CD4-positive, alpha-beta T cell treated with Interleukin-4 for 4 hours (primary cell): ENCODE data around the gene UGT2B10.
"Not testable (repeated sequence)": the region's sequence is repeated elsewhere in the genome, so short reads cannot be mapped to it uniquely, and the experiment has no call there.

Source experiments
- DNase-seq: peaks from one replicate; pipeline ENCODE4 v3.0.0-alpha.2; 2020

UGT2B10 gene

DNA sequence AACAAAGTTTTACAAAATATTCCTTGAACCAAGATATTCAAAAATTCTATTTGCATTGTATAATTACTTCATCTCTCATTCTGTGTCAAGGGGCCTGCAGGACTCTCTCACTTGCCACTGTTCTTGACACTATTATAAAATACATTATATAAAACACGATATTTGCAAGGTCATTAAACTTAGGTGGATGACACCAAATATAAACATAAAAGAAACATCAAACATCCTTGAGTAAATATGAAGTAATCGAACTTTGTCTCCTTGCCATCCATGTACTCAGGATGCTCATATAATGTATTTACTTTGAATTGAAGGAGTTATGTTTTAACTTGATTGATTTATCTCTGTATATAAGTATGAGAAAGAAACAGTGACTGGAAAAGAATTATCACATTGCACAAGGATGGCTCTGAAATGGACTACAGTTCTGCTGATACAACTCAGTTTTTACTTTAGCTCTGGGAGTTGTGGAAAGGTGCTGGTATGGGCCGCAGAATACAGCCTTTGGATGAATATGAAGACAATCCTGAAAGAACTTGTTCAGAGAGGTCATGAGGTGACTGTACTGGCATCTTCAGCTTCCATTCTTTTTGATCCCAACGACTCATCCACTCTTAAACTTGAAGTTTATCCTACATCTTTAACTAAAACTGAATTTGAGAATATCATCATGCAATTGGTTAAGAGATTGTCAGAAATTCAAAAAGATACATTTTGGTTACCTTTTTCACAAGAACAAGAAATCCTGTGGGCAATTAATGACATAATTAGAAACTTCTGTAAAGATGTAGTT lies at the start of gene UGT2B10:
Gene UGT2B10 (plus strand): TSS at position 378 of the 793 bp plus-strand sequence. CDS start 26 bp downstream, at position 404.
- not testable (repeated sequence) for DNase-seq

GRCh38 chr4:68771836-68772235 lies 44.0 kb upstream of the UGT2B10 start:
- DNase-seq, result not testable (repeated sequence)

DNA sequence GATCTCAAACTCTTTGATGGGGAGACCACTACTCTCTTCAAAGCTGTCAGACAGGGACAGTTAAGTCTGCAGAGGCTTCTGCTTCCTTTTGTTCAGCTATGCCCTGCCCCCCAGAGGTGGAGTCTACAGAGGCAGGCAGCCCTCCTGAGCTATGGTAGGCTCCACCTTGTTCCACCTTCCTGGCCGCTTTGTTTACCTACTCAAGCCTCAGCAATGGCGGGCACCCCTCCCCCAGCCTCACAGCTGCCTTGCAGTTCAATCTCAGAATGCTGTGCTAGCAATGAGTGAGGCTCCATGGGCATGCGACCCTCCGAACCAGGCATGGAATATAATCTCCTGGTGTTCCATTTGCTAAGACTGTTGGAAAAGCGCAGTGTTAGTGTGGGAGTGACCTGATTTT lies 42.1 kb upstream of the UGT2B10 start:
- no peak for DNase-seq

DNA sequence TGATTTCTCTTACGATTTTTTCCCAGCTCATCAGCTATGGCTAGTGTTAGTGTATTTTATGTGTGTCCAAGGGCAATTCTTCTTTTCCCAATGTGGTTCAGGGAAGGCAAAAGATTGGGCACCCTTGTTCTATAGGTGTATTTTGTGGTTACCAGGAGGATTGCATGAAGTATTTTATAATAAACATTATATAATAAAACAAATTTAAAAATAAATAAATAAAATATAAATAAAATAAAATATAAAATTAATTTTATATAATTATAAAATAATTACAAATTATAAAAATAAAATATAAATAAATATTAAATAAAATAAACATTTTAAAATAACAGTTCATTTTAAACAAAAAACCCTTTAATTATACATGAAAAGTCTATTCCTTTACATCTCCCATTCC lies 35.6 kb upstream of the UGT2B10 start:
- no peak for DNase-seq

- DNase-seq, result no peak
Observed at GRCh38 chr4:68797048-68797447, 18.7 kb upstream of the UGT2B10 start.

DNA sequence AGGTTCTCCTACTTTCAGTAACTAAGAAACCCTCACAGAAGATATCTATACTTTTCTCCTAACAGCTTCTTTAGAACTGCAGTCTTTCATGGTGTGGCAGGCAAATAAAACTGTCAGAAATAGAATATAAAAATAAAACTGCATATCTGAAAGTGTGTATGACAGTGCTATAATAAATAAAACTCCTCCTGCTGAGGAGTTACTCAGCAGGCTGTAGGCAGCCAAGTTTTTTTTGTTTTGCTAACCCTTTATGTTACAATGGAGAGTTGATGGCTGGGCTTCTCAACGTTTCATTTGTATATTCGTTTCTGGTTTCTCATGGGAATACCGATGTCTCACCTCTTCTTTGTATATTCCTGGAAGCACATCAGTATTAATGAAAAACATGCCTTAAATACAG lies 18.2 kb upstream of the UGT2B10 start:
- no peak for DNase-seq

DNA sequence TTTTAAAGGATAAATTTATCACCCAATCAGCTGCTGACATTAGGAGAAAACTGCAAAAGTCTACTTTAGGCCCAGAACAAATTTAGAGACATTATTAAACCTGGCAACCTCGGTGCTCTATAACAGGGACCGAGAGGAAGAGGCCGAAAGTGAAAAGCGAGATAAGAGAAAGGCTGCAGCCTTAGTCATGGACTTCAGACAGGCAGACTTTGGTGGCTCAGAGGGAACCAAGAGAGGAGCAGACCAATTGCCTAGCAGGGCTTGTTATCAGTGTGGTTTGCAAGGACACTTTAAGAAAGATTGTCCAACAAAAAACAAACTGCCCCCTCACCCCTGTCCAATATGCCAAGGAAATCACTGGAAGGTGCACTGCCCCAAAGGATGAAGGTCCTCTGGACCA lies 12.8 kb upstream of the UGT2B10 start:
- DNase-seq, result no peak

DNA sequence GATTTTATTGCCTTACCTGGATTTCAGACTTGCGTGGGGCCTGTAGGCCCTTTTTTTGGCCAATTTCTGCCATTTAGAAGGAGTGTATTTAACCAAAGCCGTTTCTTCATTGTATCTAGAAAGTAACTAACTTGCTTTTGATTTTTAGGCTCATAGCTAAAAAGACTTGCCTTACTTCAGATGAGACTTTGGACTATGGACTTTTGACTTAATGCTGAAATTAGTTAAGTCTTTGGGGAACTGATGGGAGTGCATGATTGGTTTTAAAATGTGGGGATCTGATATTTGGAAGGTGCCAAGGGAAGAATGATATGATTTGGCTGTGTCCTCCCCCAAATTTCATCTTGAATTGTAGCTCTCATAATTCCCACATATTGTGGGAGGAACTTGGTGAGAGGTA lies 7.7 kb upstream of the UGT2B10 start:
- no peak for DNase-seq

GRCh38 chr4:68810919-68811318 lies 4.9 kb upstream of the UGT2B10 start:
- DNase-seq, result no peak

DNA sequence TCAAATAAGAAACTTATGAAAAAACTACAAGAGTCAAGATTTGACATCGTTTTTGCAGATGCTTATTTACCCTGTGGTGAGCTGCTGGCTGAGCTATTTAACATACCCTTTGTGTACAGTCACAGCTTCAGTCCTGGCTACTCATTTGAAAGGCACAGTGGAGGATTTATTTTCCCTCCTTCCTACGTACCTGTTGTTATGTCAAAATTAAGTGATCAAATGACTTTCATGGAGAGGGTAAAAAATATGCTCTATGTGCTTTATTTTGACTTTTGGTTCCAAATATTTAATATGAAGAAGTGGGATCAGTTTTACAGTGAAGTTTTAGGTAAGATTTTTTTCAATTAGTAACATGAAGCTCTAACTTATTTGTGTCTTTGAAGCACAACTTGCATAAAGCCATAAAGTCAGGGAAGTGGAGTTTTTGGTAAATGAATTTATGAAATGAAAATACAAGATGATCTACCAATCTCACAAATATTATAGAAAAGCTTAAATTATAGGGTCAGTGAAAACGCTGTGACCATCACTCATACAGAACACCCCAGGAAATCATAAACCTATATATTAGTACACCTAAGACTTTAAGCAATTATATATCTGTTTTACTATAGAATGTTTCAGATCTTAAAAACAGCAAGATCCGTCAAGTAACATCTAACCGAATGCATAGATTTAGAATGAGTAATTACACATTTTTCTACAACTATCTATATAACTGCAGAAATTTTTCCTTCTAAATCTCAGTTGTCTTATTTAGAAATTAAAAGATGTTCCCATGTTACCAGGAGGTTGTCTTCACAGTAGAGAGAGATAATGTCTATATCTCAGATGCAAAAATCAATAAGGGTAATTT lies 844 bp downstream of the UGT2B10 start:
- not testable (repeated sequence) for DNase-seq

GRCh38 chr4:68817386-68817785 lies 1.6 kb downstream of the UGT2B10 start:
- DNase-seq, result no peak

DNA sequence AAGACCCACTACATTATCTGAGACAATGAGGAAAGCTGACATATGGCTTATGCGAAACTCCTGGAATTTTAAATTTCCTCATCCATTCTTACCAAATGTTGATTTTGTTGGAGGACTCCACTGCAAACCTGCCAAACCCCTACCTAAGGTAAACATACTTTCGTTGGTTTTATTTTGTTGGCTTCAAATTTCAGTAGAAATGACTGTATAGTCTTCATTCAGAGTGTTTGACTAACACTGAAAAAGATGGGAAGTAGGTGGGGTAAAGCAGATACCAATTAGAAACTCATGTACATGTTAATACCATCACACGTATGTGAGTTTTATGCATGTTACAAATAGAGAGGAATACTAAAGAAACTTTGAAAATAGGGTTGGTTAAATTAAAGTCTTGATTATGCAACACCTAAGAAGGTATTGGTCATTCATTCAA lies 2.3 kb downstream of the UGT2B10 start:
- DNase-seq, result not testable (repeated sequence)

- DNase-seq, result no peak
Observed at GRCh38 chr4:68831642-68832041, 15.8 kb downstream of the UGT2B10 start.

DNA sequence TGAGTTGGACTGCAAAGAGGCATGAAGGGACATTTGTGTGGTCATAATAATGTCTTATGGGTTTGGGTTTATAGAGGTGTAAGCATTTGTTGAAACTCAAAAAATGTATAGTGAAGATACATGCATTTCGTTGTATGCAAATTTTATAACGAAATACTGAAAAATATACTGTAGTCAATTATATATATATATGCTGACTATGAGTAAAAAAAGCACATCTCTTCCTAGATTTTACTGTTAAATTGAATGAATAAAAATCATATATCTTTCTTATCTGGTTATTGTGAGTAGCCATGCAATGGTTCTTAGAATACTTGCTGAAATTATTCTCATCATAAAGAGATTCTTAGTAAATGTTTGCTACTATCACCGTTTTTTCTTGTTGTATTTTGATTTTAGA lies 34.5 kb downstream of the UGT2B10 start:
- DNase-seq, result no peak

DNA sequence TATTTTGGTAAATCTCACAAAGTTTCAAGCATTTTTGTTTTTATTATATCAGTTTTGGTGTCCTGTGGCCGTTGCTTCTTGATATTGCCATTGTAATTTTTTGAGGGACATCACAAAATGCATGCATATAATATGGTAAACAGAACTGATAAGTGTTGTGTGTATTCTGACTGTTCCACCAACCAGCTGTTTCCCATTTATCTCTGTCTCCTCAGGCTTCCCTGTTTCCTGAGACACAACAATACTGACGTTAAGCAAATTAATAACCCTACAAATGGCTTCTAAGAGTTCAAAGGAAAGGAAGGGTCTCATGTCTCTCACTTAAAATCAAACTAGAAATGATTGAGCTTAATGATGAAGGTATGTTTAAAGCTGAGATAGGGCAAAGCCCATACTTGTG lies 40.0 kb downstream of the UGT2B10 start:
- no peak for DNase-seq

DNA sequence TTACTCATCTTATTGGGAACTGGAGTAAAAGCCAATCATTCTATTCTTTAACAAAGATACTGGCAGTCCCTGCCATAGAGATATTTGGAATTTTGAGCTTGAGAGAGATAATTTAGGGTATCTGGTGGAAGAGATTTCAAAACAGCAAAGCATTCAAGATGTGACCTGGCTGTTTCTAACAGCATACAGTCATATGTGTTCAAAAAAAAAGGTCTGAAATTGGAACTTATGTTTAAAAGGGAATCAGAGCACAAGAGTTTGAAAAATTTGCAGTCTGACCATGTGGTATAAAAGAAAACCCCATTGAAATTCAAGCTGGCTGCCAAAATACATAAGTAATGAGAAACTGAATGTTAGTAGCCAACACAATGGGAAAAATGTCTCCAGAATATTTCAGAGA lies 42.2 kb downstream of the UGT2B10 start:
- DNase-seq, result no peak

DNA sequence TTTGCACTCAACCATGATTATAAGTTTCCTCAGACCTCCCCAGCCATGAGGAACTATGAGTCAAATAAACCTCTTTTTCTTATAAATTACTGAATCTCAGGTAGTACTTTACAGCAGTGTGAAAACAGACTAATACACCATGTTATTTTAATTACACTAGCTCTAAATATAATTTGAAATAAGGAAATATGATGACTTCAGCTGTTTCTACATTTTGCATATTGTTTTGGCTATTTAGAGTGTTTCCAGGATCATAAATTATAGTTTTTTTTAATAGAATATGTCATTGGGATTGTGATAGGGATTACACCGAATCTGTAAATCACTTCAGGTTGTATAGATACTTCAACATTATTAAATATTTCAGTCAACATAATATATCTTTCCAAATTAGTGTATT lies 43.9 kb downstream of the UGT2B10 start:
- no peak for DNase-seq

DNA sequence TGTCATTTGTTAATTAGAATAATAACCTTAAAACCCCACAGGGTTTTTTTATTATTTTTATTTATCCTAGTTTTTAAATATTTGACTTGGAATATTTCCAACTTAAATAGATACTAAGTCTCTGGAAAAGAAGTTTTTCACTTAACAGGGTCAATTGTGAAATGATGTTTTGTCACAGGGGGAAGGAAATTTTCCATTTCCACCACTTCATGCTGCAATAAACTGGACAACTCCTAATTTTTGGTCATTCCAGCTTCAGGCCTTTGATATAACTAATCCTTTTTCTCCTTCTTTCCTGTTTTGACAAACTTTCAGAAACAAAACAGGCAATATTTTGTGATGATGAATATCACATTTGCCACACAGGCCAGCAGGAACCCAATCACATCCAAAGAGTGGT lies 45.3 kb downstream of the UGT2B10 start:
- DNase-seq, result no peak

- DNase-seq, result no peak
Observed at GRCh38 chr4:68864438-68865187, 48.8 kb downstream of the UGT2B10 start.

GRCh38 chr4:68865188-68865638 lies 49.4 kb downstream of the UGT2B10 start:
- DNase-seq, result no peak

- DNase-seq, result no peak
Observed at GRCh38 chr4:68865760-68866159, 50.0 kb downstream of the UGT2B10 start.

- DNase-seq, result no peak
Observed at GRCh38 chr4:68869274-68869773, 53.5 kb downstream of the UGT2B10 start.
